ENCODE measurements around the gene CSRNP2. TPM values are rescaled to one million over a fixed set of nuclear protein-coding genes. Genes with fewer than 3 reads are reported as not detected.
"Not testable (repeated sequence)": the region's sequence is repeated elsewhere in the genome, so short reads cannot be mapped to it uniquely, and the experiment has no call there.

The CSRNP2 gene
- total and polyA plus RNA-seq, 4 donors, result 6.1 to 34.5 (median 25.6) TPM

DNA sequence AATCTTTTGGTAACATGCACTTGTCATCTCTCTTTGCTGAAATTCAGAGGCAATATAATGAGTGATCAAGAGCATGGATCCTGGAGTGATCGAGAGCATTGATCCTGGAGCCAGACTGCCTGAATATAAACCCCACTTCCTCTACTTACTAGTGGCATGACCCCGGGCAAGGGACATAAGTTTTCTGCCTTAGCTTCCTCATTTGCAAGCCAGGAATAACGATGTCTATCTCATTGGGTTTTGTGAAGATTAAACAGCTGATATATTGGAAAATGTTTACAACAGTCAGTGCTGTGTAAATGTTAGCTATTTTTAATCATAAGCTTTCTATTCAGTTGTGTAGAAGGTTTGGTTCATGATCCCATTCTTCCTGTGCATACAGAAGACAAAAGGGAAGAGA is 2.4 kb upstream of the CSRNP2 start:
- Histone ChIP-seq H3K27me3 (ENCODE audit: control insufficient read depth in 1 of 2, insufficient read depth in 2 of 2, low read length in 1 of 2) (no peaks in the 10 kb centered on the region), H3K4me3 (ENCODE audit: low read length in 2 of 2) (no peak overlapping the region), H3K4me1 (ENCODE audit: control insufficient read depth in 1 of 2, insufficient read depth in 2 of 2, low read length in 2 of 2) (no peaks in the 10 kb centered on the region), H3K36me3 (ENCODE audit: control insufficient read depth in 1 of 2, insufficient read depth in 2 of 2, low read length in 1 of 2) (no peaks in the 10 kb centered on the region), H3K9me3 (ENCODE audit: control insufficient read depth, low read length) (no peaks in the 10 kb centered on the region), H3K27ac (ENCODE audit: low read depth in 1 of 2, low read length in 2 of 2) (no peak overlapping the region)
- ATAC-seq (ENCODE audit: low FRiP score) (no peak), DNase-seq (no peak)
- WGBS, 2 donors, result 77 to 86% methylated on average over 3 of the region's 3 CpGs
- intact Hi-C loops (cut with DNase I), result no loop called here

DNA sequence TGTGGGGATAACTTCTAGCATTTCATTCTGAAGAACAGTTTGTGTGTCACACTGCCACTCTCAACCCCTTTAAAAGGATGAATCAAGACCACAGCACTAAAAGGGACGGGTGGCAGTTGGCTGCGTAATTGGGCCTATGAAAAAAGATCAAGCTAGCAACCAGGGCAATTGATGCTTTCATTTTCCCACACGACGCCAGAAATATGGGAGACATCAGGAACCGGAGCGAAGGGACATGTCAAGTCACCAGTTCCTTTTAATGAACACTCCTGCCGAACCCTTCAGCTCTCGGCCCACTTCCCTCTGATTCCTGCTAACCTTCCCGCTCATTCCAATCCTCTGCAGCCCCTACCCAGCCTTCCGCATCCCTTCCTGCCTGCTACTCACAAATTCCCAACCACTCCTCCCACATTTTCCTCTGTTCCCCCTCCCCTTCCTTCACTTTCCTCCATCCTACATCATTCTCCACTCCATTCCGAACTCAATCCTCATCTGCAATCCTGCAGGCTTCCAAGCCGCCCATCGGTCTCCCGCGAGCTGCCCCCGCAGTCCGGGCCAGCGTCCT is 753 bp downstream of the CSRNP2 start:
- ATAC-seq (ENCODE audit: low FRiP score) (peak; percentile 63), DNase-seq (no peak)
- WGBS, 2 donors, result 0% methylated on average over 18 of the region's 18 CpGs
- no peaks in the 10 kb centered on the region for H3K27me3 ChIP-seq (ENCODE audit: control insufficient read depth in 1 of 2, insufficient read depth in 2 of 2, low read length in 1 of 2)
- H3K9me3 ChIP-seq (ENCODE audit: control insufficient read depth, low read length), result no peaks in the 10 kb centered on the region
- peaks cover 1 to 4% of the 10 kb centered on the region in 2 donors for H3K4me1 ChIP-seq (ENCODE audit: control insufficient read depth in 1 of 2, insufficient read depth in 2 of 2, low read length in 2 of 2)
- intact Hi-C loops (cut with DNase I), result loop anchor here in 1 of 2 donors (5.0 kb wide), 3 partner anchors 35 to 155 kb away; partner anchors contain the start of genes DAZAP2, LETMD1 and POU6F1
- H3K27ac ChIP-seq (ENCODE audit: low read depth in 1 of 2, low read length in 2 of 2), result peak overlapping the region; percentile 62 to 79
- H3K36me3 ChIP-seq (ENCODE audit: control insufficient read depth in 1 of 2, insufficient read depth in 2 of 2, low read length in 1 of 2), result no peaks in the 10 kb centered on the region
- peak overlapping the region; percentile 78 to 88 for H3K4me3 ChIP-seq (ENCODE audit: low read length in 2 of 2)

DNA sequence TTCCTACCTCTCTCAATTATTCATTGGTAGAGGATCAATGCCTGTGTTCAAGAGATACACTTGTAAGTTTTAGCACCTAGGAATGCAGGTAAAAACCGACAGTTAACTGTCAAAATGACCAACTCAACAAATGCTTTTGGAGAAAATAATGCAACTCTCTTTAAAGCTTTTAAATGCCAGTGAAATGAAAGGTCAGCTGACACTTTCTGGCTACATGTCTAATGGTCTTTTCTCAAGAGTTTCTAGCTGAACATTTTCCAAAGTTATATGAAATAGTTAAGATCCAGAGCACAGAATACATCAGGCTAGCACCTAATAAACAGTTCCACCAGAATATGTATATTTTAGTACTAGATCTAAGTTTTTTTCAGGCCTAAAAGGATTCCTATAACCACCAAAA is 2.0 kb downstream of the CSRNP2 start:
- Histone ChIP-seq H3K4me3 (ENCODE audit: low read length in 2 of 2) (peak overlapping the region in 1 of 2 donors; percentile 24), H3K4me1 (ENCODE audit: control insufficient read depth in 1 of 2, insufficient read depth in 2 of 2, low read length in 2 of 2) (peaks cover 1 to 10% of the 10 kb centered on the region in 2 donors), H3K27ac (ENCODE audit: low read depth in 1 of 2, low read length in 2 of 2) (peak overlapping the region in 1 of 2 donors; percentile 57), H3K36me3 (ENCODE audit: control insufficient read depth in 1 of 2, insufficient read depth in 2 of 2, low read length in 1 of 2) (no peaks in the 10 kb centered on the region), H3K9me3 (ENCODE audit: control insufficient read depth, low read length) (no peaks in the 10 kb centered on the region), H3K27me3 (ENCODE audit: control insufficient read depth in 1 of 2, insufficient read depth in 2 of 2, low read length in 1 of 2) (no peaks in the 10 kb centered on the region)
- intact Hi-C loops (cut with DNase I), result loop anchor here in 1 of 2 donors (5.0 kb wide), 3 partner anchors 34 to 156 kb away; partner anchors contain the start of genes DAZAP2, LETMD1 and POU6F1
- WGBS, 2 donors, result 67% methylated on average over 1 of the region's 1 CpG
- DNase-seq (no peak), ATAC-seq (ENCODE audit: low FRiP score) (no peak)

DNA sequence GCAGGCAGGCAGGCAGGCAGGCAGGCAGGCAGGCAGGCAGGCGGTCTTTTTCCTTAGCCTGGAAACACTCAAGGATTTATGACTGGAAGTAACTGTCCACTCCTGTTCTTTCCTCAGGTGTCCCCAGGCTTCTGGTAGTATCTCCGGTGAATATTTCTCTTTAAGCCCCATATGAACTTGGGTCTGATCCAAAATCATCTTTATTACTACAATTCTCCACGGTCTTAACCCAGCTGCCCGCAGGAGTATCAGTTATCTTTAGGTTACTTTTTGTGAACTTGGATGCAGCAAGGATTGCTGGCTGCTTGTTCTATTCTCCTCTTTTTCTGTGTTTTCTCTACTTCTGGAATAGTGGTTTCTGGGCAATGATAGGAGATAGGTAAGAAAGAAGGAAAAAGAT is 3.3 kb downstream of the CSRNP2 start:
- H3K4me3 ChIP-seq (ENCODE audit: low read length in 2 of 2), result no peak overlapping the region
- ATAC-seq (ENCODE audit: low FRiP score), result no peak
- no peaks in the 10 kb centered on the region for H3K27me3 ChIP-seq (ENCODE audit: control insufficient read depth in 1 of 2, insufficient read depth in 2 of 2, low read length in 1 of 2)
- no peak for DNase-seq
- peaks cover 1 to 10% of the 10 kb centered on the region in 2 donors for H3K4me1 ChIP-seq (ENCODE audit: control insufficient read depth in 1 of 2, insufficient read depth in 2 of 2, low read length in 2 of 2)
- no peaks in the 10 kb centered on the region for H3K9me3 ChIP-seq (ENCODE audit: control insufficient read depth, low read length)
- H3K36me3 ChIP-seq (ENCODE audit: control insufficient read depth in 1 of 2, insufficient read depth in 2 of 2, low read length in 1 of 2), result no peaks in the 10 kb centered on the region
- WGBS, 2 donors, result 37 to 43% methylated on average over 4 of the region's 4 CpGs
- no peak overlapping the region for H3K27ac ChIP-seq (ENCODE audit: low read depth in 1 of 2, low read length in 2 of 2)
- intact Hi-C loops (cut with DNase I), result loop anchor here in 1 of 2 donors (5.0 kb wide), 3 partner anchors 33 to 157 kb away; partner anchors contain the start of genes DAZAP2, LETMD1 and POU6F1

DNA sequence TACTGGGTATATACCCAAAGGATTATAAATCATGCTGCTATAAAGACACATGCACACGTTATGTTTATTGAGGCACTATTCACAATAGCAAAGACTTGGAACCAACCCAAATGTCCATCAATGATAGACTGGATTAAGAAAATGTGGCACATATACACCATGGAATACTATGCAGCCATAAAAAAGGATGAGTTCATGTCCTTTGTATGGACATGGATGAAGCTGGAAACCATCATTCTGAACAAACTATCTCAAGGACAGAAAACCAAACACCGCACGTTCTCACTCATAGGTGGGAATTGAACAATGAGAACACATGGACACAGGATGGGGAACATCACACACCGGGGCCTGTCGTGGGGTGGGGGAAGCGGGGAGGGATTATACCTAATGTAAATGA is 4.5 kb downstream of the CSRNP2 start:
- H3K9me3 ChIP-seq (ENCODE audit: control insufficient read depth, low read length); H3K4me3 ChIP-seq (ENCODE audit: low read length in 2 of 2); intact Hi-C loops (cut with DNase I); H3K4me1 ChIP-seq (ENCODE audit: control insufficient read depth in 1 of 2, insufficient read depth in 2 of 2, low read length in 2 of 2); DNase-seq; H3K36me3 ChIP-seq (ENCODE audit: control insufficient read depth in 1 of 2, insufficient read depth in 2 of 2, low read length in 1 of 2); H3K27ac ChIP-seq (ENCODE audit: low read depth in 1 of 2, low read length in 2 of 2); ATAC-seq (ENCODE audit: low FRiP score); H3K27me3 ChIP-seq (ENCODE audit: control insufficient read depth in 1 of 2, insufficient read depth in 2 of 2, low read length in 1 of 2): not testable (repeated sequence)
- 95 to 96% methylated on average over 6 of the region's 6 CpGs for WGBS, 2 donors

DNA sequence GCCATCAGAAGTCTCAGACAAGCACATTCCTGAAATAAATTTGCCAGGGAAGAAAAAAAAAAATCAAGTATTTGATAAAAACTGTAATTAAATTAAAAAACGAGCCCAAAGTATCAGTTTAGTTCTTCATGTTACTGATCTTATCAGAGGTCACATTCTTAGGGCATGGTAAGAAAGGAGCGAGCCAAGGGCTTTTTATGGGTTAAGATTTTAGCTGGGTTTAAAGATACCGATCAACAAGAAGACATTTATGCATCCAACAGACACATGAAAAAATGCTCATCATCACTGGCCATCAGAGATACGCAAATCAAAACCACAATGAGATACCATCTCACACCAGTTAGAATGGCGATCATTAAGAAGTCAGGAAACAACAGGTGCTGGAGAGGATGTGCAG is 5.0 kb downstream of the CSRNP2 start:
- H3K4me1 ChIP-seq (ENCODE audit: control insufficient read depth in 1 of 2, insufficient read depth in 2 of 2, low read length in 2 of 2); H3K27me3 ChIP-seq (ENCODE audit: control insufficient read depth in 1 of 2, insufficient read depth in 2 of 2, low read length in 1 of 2); H3K4me3 ChIP-seq (ENCODE audit: low read length in 2 of 2); H3K36me3 ChIP-seq (ENCODE audit: control insufficient read depth in 1 of 2, insufficient read depth in 2 of 2, low read length in 1 of 2); H3K9me3 ChIP-seq (ENCODE audit: control insufficient read depth, low read length); intact Hi-C loops (cut with DNase I); DNase-seq; H3K27ac ChIP-seq (ENCODE audit: low read depth in 1 of 2, low read length in 2 of 2); ATAC-seq (ENCODE audit: low FRiP score): not testable (repeated sequence)
- WGBS, 2 donors, result 78 to 80% methylated on average over 5 of the region's 5 CpGs

DNA sequence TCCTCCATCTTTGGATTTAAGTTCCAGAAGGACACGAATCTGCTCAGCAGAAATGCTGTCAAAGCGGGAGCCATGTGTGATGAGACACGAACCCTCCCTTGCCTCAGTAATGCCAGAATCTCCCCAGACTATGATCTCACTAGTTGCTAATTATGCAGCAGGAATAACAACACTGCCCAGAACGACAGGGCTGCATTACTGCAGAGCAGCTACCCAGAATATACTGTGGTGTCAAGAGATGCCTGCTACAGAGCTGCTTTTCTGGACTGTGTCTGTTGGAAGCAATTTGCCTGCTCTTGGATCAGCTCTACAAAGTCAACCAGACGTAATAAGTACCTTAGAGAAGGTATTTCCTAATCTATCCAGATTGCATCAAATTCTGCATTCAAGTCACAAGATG is 5.5 kb downstream of the CSRNP2 start:
- WGBS, 2 donors, result 3 to 7% methylated on average over 5 of the region's 5 CpGs
- intact Hi-C loops (cut with DNase I), result no loop called here
- no peak overlapping the region for H3K27ac ChIP-seq (ENCODE audit: low read depth in 1 of 2, low read length in 2 of 2)

DNA sequence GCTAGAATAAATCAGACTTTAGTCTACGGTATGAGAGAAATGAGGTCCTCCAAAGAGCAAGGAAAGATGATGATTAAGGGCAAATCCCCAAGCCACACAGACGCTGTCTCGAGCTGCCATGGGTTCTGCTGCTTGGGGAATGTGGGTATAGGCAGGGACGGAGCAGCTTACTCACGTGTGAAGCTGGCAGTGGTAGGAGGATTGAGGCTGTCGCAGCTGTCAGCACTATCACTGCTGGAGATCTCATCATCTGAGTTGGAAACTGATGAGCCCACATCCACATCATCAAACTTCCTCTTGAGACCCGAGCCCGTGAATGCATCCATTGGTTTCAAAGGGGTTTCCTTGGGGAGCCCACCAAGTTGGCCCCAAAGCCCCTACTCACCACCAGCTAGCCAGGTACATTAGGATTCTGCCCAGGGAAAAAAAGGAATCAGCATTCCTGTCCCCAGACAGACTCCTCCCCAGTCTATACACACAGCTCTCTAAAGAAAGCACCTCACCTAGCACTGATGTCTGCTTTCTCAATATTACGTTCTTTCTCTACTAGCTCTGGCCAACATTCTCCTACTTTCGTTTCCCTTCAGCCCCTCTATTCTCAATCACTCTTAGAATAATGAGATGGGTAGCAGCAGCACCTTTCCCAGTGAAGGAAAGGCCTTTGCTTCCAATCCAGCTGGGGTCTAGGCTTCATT is 7.0 kb downstream of the CSRNP2 start:
- H3K27ac ChIP-seq (ENCODE audit: low read depth in 1 of 2, low read length in 2 of 2), result no peak overlapping the region
- intact Hi-C loops (cut with DNase I), result no loop called here
- H3K36me3 ChIP-seq (ENCODE audit: control insufficient read depth in 1 of 2, insufficient read depth in 2 of 2, low read length in 1 of 2), result peaks cover 6 to 11% of the 10 kb centered on the region in 2 donors
- no peaks in the 10 kb centered on the region for H3K9me3 ChIP-seq (ENCODE audit: control insufficient read depth, low read length)
- H3K4me1 ChIP-seq (ENCODE audit: control insufficient read depth in 1 of 2, insufficient read depth in 2 of 2, low read length in 2 of 2), result peaks cover 1 to 10% of the 10 kb centered on the region in 2 donors
- WGBS, 2 donors, result 75 to 81% methylated on average over 10 of the region's 10 CpGs
- DNase-seq (no peak), ATAC-seq (ENCODE audit: low FRiP score) (peak; percentile 33)
- H3K27me3 ChIP-seq (ENCODE audit: control insufficient read depth in 1 of 2, insufficient read depth in 2 of 2, low read length in 1 of 2), result no peaks in the 10 kb centered on the region
- H3K4me3 ChIP-seq (ENCODE audit: low read length in 2 of 2), result no peak overlapping the region

More for the DNA sequence above, 5.5 kb downstream of the CSRNP2 start:
- DNase-seq, result no peak
- Histone ChIP-seq H3K27me3 (ENCODE audit: control insufficient read depth in 1 of 2, insufficient read depth in 2 of 2, low read length in 1 of 2) (no peaks in the 10 kb centered on the region), H3K36me3 (ENCODE audit: control insufficient read depth in 1 of 2, insufficient read depth in 2 of 2, low read length in 1 of 2) (peaks cover 2 to 3% of the 10 kb centered on the region in 2 donors), H3K9me3 (ENCODE audit: control insufficient read depth, low read length) (no peaks in the 10 kb centered on the region), H3K4me1 (ENCODE audit: control insufficient read depth in 1 of 2, insufficient read depth in 2 of 2, low read length in 2 of 2) (peaks cover 1 to 10% of the 10 kb centered on the region in 2 donors), H3K4me3 (ENCODE audit: low read length in 2 of 2) (no peak overlapping the region)
- ATAC-seq (ENCODE audit: low FRiP score), result peak; percentile 49

DNA sequence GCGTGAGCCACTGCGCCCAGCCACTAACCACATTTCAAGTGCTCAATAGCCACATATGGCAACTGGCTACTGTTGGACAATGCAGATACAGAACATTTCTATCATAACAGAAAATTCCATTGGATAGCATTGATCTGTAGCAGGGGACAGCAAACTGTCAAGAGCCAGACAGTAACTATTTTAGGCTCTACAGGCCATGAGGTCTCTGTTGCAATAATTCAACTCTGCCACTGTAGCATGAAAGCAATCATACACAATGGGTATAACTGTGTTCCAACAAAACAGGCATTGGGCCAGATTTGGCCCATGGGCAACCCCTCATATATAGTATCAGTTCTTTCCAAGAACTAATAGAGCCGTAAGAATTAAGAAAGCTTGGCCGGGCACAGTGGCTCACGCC is 8.0 kb downstream of the CSRNP2 start:
- H3K27me3 ChIP-seq (ENCODE audit: control insufficient read depth in 1 of 2, insufficient read depth in 2 of 2, low read length in 1 of 2), result no peaks in the 10 kb centered on the region
- intact Hi-C loops (cut with DNase I), result no loop called here
- DNase-seq, result no peak

More for the DNA sequence above, 8.0 kb downstream of the CSRNP2 start:
- H3K9me3 ChIP-seq (ENCODE audit: control insufficient read depth, low read length), result no peaks in the 10 kb centered on the region
- peaks cover 1 to 10% of the 10 kb centered on the region in 2 donors for H3K4me1 ChIP-seq (ENCODE audit: control insufficient read depth in 1 of 2, insufficient read depth in 2 of 2, low read length in 2 of 2)
- 91 to 96% methylated on average over 5 of the region's 5 CpGs for WGBS, 2 donors
- no peak overlapping the region for H3K4me3 ChIP-seq (ENCODE audit: low read length in 2 of 2)
- H3K27ac ChIP-seq (ENCODE audit: low read depth in 1 of 2, low read length in 2 of 2), result no peak overlapping the region
- peaks cover 6 to 11% of the 10 kb centered on the region in 2 donors for H3K36me3 ChIP-seq (ENCODE audit: control insufficient read depth in 1 of 2, insufficient read depth in 2 of 2, low read length in 1 of 2)
- ATAC-seq (ENCODE audit: low FRiP score), result no peak

Data from aorta (tissue), 5 donors.